NCI-H2227 (cell line): Measurements from ENCODE around the gene ZNF823.
"Not testable (repeated sequence)": the region's sequence is repeated elsewhere in the genome, so short reads cannot be mapped to it uniquely, and the experiment has no call there.

Source experiments
- DNase-seq: peaks from one replicate; lab custom pipeline; 2025; ENCODE audit not compliant: unreplicated experiment; lab: John Stamatoyannopoulos, UW

Gene ZNF823

GRCh38 chr19:11684987-11685675 is 53.6 kb downstream of the ZNF823 start:
- no peak for DNase-seq

DNA sequence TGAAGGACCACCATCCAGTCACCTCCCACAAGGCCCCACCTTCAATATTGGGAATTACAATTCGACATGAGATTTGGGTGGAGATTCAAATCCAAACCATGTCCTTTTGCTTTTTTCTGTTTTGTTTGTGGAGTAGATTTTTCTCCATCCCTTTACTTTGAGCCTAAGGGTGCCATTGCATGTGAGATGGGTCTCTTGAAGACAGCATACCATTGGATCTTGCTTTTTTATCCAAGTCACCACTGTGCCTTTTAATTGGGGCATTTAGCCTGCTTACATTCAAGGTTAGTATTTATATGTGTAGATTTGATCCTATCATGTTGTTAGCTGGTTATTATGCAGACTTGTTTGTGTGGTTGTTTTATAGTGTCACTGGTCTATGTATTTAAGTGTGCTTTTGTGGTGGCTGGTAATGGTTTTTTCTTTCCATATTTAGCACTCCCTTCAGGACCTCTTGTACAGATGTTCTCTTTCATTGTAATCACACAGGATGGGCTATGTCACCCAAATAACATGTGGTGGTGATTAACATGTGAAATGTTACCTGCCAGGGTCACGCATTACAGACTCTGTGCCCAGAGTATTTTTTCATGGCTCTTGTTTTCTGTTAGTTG is 58.0 kb downstream of the ZNF823 start:
- DNase-seq, result no peak

DNA sequence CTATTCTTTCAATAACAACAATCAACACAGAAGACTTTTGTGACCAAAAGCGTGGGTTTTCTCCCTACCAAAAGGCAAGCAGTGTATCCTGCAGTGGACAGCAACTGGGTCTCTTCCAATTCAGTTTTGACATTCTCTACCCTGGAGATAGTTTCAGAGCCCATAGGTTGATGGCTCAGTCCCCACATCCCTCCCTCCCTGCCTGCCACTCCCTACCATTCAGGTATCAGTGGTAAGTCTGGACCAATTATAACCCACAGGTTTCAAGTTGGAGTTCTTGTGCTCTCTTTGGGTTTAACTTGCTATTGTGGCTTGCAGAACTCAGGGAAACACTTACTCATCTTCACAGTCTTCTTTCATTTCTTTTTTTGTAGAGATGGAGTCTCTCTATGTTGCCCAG is 60.2 kb downstream of the ZNF823 start:
- DNase-seq, result no peak

GRCh38 chr19:11676661-11677600 is 61.8 kb downstream of the ZNF823 start:
- not testable (repeated sequence) for DNase-seq

- no peak for DNase-seq
These were observed 63.2 kb downstream of the ZNF823 start for GRCh38 chr19:11675569-11675968.

DNA sequence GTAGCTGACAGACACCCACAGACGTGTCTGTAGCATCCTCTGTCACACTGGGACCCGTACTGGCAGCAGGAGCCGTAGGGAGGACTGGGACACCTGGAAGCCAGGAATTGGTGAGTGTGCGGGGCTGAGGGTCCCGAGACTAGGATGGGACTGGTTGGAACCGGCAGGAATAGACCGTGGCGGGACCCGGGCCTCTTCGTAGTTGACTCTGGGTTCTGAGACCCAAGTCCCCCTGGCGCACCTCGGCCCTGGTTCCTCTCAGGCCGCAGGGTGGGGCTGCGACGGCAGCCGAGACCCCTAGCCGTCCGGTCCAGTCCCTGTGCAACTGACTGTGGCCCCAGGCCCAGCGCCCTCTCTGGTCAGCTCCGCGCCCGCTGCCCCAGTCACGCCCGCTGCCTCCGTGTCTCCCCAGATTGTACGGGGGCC is 64.7 kb downstream of the ZNF823 start:
- DNase-seq, result no peak

- DNase-seq, result peak; percentile 3
These were observed 65.1 kb downstream of the ZNF823 start for GRCh38 chr19:11673608-11674041.
